Chondrocyte (in vitro differentiated cells): Measurements from ENCODE around the gene STRADA. TPM values are rescaled to one million over a fixed set of nuclear protein-coding genes. Genes with fewer than 3 reads are reported as not detected.

ENCODE experiments used
- DNase-seq: peaks from one replicate; pipeline ENCODE4 v3.0.0; 2021; ENCODE audit warnings: mixed read lengths, low spot score
- H3K27ac Mint-ChIP-seq: one replicate; pipeline ENCODE4 v1.8.0; 2021; ENCODE audit warnings: mild to moderate bottlenecking, moderate library complexity, mixed read lengths; ENCODE audit not compliant: unreplicated experiment
- H3K27me3 Mint-ChIP-seq: 2 replicates; pipeline ENCODE4 v1.8.0; 2021; ENCODE audit warnings: low read depth, mixed read lengths
- H3K36me3 Mint-ChIP-seq: 2 replicates; pipeline ENCODE4 v1.8.0; 2021; ENCODE audit warnings: low read depth, mixed read lengths
- H3K4me1 Mint-ChIP-seq: 2 replicates; pipeline ENCODE4 v1.8.0; 2021; ENCODE audit warnings: low read depth, mild to moderate bottlenecking, mixed read lengths
- H3K4me3 Mint-ChIP-seq: one replicate; pipeline ENCODE4 v1.8.0; 2021; ENCODE audit warnings: mild to moderate bottlenecking, moderate library complexity, mixed read lengths; ENCODE audit not compliant: unreplicated experiment
- H3K9me3 Mint-ChIP-seq: 2 replicates; pipeline ENCODE4 v1.8.0; 2021; ENCODE audit warnings: low read depth, mixed read lengths
- CTCF ChIP-seq: fragments of 200-600 bp; sonication (generic); IDR thresholded peaks from 2 replicates; pipeline ENCODE4 v1.5.0; 2021; ENCODE audit warnings: antibody characterized with exemption, mild to moderate bottlenecking, moderate library complexity
- total RNA-seq: library from RNA; stranded (reverse); gene quantifications from 3 replicates; pipeline ENCODE4 v1.2.1, GENCODE V29; 2021

STRADA gene
- total RNA-seq, 1 donor from 2014 or later = 27.1 TPM

DNA sequence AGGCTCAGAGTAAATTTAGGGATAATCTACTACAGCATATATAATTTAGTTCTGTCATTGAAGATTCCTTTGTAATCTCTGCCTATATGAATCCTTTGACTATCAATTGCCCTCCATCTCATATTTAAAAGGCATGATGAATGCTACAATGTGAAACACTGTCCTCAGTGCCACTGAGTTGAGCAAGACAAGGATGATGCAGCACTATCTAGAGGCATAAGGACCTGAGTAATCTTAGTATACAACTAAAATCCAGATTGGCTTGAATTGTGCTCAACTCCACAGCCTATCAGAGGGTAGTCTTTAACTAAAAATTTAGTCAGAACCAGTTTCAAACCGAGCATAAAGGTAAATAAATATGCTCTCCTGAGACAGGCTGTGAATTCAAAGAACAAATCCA lies 11.6 kb upstream of the STRADA start:
- H3K36me3 Mint-ChIP-seq = peaks cover 20% of the 10 kb centered on the region
- H3K27me3 Mint-ChIP-seq = no peaks in the 10 kb centered on the region

GRCh38 chr17:63752707-63753106 lies 11.1 kb upstream of the STRADA start:
- Mint-ChIP-seq H3K4me3 (no peak overlapping the region), H3K4me1 (no peaks in the 10 kb centered on the region), H3K36me3 (peaks cover 18% of the 10 kb centered on the region)

More for the DNA sequence above, 11.6 kb upstream of the STRADA start:
- Mint-ChIP-seq H3K4me3 (no peak overlapping the region), H3K27ac (no peak overlapping the region), H3K9me3 (no peaks in the 10 kb centered on the region), H3K4me1 (no peaks in the 10 kb centered on the region)
- no peak for DNase-seq
- TF ChIP-seq CTCF = no peak

GRCh38 chr17:63751806-63752205 lies 10.2 kb upstream of the STRADA start:
- H3K4me1 Mint-ChIP-seq = no peaks in the 10 kb centered on the region
- TF ChIP-seq CTCF = no peak
- H3K27ac Mint-ChIP-seq = no peak overlapping the region
- no peak for DNase-seq
- H3K9me3 Mint-ChIP-seq = no peaks in the 10 kb centered on the region
- H3K36me3 Mint-ChIP-seq = peaks cover 18% of the 10 kb centered on the region
- no peak overlapping the region for H3K4me3 Mint-ChIP-seq
- H3K27me3 Mint-ChIP-seq = no peaks in the 10 kb centered on the region

More at GRCh38 chr17:63752707-63753106, 11.1 kb upstream of the STRADA start:
- DNase-seq = no peak
- TF ChIP-seq CTCF = no peak
- H3K27ac Mint-ChIP-seq = no peak overlapping the region
- H3K27me3 Mint-ChIP-seq = no peaks in the 10 kb centered on the region
- H3K9me3 Mint-ChIP-seq = no peaks in the 10 kb centered on the region

DNA sequence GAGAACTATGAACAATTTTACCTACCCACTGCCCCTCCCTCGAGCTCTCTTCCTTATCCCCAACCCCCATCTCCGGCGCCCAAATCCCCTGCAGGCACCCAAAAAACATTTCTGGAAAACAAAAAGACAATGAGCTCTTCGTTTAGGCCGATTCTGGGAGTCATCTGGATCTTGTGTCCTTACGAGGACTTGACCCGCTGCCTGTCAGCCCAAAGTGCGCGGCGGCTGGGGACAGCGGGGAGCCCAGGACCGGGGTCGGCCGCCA lies 524 bp downstream of the STRADA start:
- Mint-ChIP-seq H3K27ac (peak overlapping the region; percentile 92), H3K9me3 (no peaks in the 10 kb centered on the region), H3K4me1 (peaks cover 19% of the 10 kb centered on the region), H3K27me3 (no peaks in the 10 kb centered on the region), H3K36me3 (peaks cover 4% of the 10 kb centered on the region), H3K4me3 (peak overlapping the region; percentile 94)
- no peak for DNase-seq
- TF ChIP-seq CTCF = peak; percentile 12

DNA sequence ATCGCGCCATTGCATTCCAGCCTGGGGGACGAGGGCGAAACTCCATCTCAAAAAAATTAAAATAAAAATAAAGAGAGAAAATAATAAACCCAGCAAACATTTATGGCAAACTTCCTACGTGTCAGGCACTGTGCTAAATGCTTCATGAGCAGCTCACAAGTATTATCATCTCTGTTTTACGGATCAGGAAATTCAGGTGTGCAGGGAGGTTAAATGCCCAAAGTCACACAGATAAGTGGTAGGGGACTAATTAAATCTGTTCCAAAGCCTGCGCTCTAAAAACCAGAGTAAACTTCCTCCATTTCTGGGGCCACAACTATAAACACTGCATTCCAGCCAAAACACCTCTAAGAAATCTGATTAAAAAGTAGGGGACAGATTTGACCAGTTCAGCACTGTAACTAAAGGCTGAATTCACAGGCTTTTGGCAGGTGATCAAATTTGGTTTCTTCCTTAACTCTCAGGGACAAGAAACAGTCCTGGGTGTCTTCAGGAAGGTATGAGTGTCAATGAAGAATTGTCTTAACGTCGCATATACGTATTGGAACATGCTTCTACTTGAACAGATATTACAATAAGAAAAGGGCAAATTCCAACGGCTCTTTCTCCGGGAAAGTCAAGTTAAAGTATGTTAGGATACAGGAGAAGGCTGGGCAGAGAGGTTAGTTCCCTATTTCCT lies 996 bp downstream of the STRADA start:
- H3K4me3 Mint-ChIP-seq = peak overlapping the region; percentile 94
- H3K36me3 Mint-ChIP-seq = peaks cover under 1% of the 10 kb centered on the region
- peaks cover 19% of the 10 kb centered on the region for H3K4me1 Mint-ChIP-seq
- H3K9me3 Mint-ChIP-seq = no peaks in the 10 kb centered on the region
- DNase-seq = no peak
- no peaks in the 10 kb centered on the region for H3K27me3 Mint-ChIP-seq
- TF ChIP-seq CTCF = no peak
- peak overlapping the region; percentile 92 for H3K27ac Mint-ChIP-seq
